Prostate gland (tissue), 2 donors: ENCODE results near the gene RSPH3. TPM values are rescaled to one million over a fixed set of nuclear protein-coding genes. Genes with fewer than 3 reads are reported as not detected.

Experiments
- DNase-seq: peaks from one replicate; pipeline ENCODE4 v3.0.0-alpha.2; 2019; ENCODE audit warnings: low spot score
- H3K27ac ChIP-seq, 2 donors: fragments of 200-600 bp; sonication (generic); 2 replicates each; pipeline ENCODE4 v1.5.1; 2017 to 2019
- H3K27me3 ChIP-seq: fragments of 200-600 bp; sonication (generic); replicated peaks from 2 replicates; pipeline ENCODE4 v1.5.1; 2019; ENCODE audit not compliant: insufficient read depth
- H3K36me3 ChIP-seq, 2 donors: fragments of 200-600 bp; sonication (generic); 1 replicate in 1 of 2; 2 replicates in 1 of 2; pipeline versions ENCODE4 v1.5.1 to v1.8.1; 2017 to 2019
- H3K4me1 ChIP-seq: fragments of 200-600 bp; sonication (generic); replicated peaks from 2 replicates; pipeline ENCODE4 v1.5.1; 2019
- H3K4me3 ChIP-seq, 2 donors: fragments of 200-600 bp; sonication (generic); 2 replicates each; pipeline ENCODE4 v1.5.1; 2017 to 2019
- H3K9me3 ChIP-seq: fragments of 200-600 bp; sonication (generic); 2 replicates; pipeline ENCODE4 v1.5.1; 2017
- POLR2A ChIP-seq: fragments of 450-650 bp; IDR thresholded peaks from one replicate; pipeline ENCODE4 v1.6.1; 2016; ENCODE audit warnings: antibody characterized with exemption, mild to moderate bottlenecking
- POLR2AphosphoS5 ChIP-seq: sonication (generic); formaldehyde crosslinking; IDR thresholded peaks from one replicate; pipeline ENCODE4 v1.6.1; 2017; ENCODE audit warnings: antibody characterized with exemption
- WGBS: methylation state at CpG from one replicate; pipeline ENCODE4 v1.1.5; 2018; 5-methylcytosine and 5-hydroxymethylcytosine counted together
- intact Hi-C: fragments of 100-400 bp; cut with DNase I; formaldehyde crosslinking; loops from one replicate; pipeline ENCODE4 v1.14.2; 2022
- total RNA-seq, 2 donors: library from RNA; depleted of rRNA; stranded (reverse); fragments of >200 nt; gene quantifications; one replicate each; pipeline ENCODE4 v1.1.0, GENCODE V29; 2016
- TF ChIP-seq, protein P1 (sequence below), 4 experiments: fragments of 200-600 bp in 2 of 4; fragments of 450-650 bp in 2 of 4; sonication (generic) in 2 of 4; IDR thresholded peaks; 1 replicate in 3 of 4; 2 replicates in 1 of 4; pipeline ENCODE4 v1.5.1; 2016 to 2019; ENCODE audit warnings: antibody characterized with exemption in 4 of 4, mild to moderate bottlenecking in 2 of 4, moderate library complexity in 2 of 4

Gene RSPH3
- total RNA-seq, 2 donors from 2014 or later: 18.7 to 19.4 TPM

GRCh38 chr6:158934157-158934556 lies 65.8 kb downstream of the RSPH3 start:
- TF ChIP-seq, protein P1, sequence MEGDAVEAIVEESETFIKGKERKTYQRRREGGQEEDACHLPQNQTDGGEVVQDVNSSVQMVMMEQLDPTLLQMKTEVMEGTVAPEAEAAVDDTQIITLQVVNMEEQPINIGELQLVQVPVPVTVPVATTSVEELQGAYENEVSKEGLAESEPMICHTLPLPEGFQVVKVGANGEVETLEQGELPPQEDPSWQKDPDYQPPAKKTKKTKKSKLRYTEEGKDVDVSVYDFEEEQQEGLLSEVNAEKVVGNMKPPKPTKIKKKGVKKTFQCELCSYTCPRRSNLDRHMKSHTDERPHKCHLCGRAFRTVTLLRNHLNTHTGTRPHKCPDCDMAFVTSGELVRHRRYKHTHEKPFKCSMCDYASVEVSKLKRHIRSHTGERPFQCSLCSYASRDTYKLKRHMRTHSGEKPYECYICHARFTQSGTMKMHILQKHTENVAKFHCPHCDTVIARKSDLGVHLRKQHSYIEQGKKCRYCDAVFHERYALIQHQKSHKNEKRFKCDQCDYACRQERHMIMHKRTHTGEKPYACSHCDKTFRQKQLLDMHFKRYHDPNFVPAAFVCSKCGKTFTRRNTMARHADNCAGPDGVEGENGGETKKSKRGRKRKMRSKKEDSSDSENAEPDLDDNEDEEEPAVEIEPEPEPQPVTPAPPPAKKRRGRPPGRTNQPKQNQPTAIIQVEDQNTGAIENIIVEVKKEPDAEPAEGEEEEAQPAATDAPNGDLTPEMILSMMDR (IDR thresholded peaks at IDR 0.05): no peak
- TF ChIP-seq POLR2AphosphoS5 (no peak), POLR2A (no peak)
- Histone ChIP-seq H3K27ac (no peak overlapping the region), H3K4me1 (no peaks in the 10 kb centered on the region), H3K9me3 (no peaks in the 10 kb centered on the region), H3K36me3 (no peaks in the 10 kb centered on the region), H3K4me3 (no peak overlapping the region), H3K27me3 (no peaks in the 10 kb centered on the region)
- 91% methylated on average over 5 of the region's 5 CpGs for WGBS
- DNase-seq: no peak
- intact Hi-C loops: no loop called here

- H3K9me3 ChIP-seq: no peaks in the 10 kb centered on the region
- intact Hi-C loops: no loop called here
- H3K36me3 ChIP-seq: no peaks in the 10 kb centered on the region
- H3K27me3 ChIP-seq: no peaks in the 10 kb centered on the region
- H3K27ac ChIP-seq: no peak overlapping the region
- 78% methylated on average over 4 of the region's 4 CpGs for WGBS
- DNase-seq: no peak
- no peak overlapping the region for H3K4me3 ChIP-seq
- no peak for TF ChIP-seq POLR2A
- TF ChIP-seq, protein P1 (IDR thresholded peaks at IDR 0.05): no peak
- TF ChIP-seq POLR2AphosphoS5: no peak
- H3K4me1 ChIP-seq: no peaks in the 10 kb centered on the region
Observed at GRCh38 chr6:158933079-158933595, 66.9 kb downstream of the RSPH3 start.

GRCh38 chr6:158928068-158928467 lies 71.9 kb downstream of the RSPH3 start:
- TF ChIP-seq POLR2A (no peak), POLR2AphosphoS5 (no peak)
- TF ChIP-seq, protein P1 (IDR thresholded peaks at IDR 0.05): no peak
- Histone ChIP-seq H3K27me3 (no peaks in the 10 kb centered on the region), H3K4me1 (no peaks in the 10 kb centered on the region), H3K9me3 (no peaks in the 10 kb centered on the region), H3K36me3 (no peaks in the 10 kb centered on the region), H3K4me3 (no peak overlapping the region), H3K27ac (no peak overlapping the region)
- intact Hi-C loops: no loop called here
- no peak for DNase-seq
- WGBS: 97% methylated on average over 2 of the region's 2 CpGs

DNA sequence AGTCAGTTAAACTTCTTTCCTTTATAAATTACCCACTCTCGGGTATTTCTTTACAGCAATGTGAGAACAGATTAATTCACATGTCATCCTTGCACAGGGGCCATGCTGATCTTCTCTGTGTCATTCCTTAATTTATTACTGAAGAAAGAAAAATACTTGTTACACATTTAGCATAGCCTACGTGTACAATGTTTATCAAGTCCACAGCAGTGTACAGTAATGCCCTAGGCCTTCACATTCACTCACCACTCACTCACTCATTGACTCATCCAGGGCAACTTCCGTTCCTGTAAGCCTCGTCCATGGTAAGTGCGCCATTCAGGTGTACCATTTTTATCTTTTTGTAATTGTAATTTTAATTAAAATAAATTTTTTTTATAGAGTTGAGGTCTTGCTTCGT lies 73.6 kb downstream of the RSPH3 start:
- DNase-seq: no peak
- WGBS: 87% methylated on average over 6 of the region's 6 CpGs
- H3K9me3 ChIP-seq: no peaks in the 10 kb centered on the region
- H3K36me3 ChIP-seq: no peaks in the 10 kb centered on the region
- no peak for TF ChIP-seq POLR2A
- H3K27me3 ChIP-seq: no peaks in the 10 kb centered on the region
- no peak overlapping the region for H3K27ac ChIP-seq
- H3K4me1 ChIP-seq: no peaks in the 10 kb centered on the region
- H3K4me3 ChIP-seq: no peak overlapping the region
- intact Hi-C loops: no loop called here

DNA sequence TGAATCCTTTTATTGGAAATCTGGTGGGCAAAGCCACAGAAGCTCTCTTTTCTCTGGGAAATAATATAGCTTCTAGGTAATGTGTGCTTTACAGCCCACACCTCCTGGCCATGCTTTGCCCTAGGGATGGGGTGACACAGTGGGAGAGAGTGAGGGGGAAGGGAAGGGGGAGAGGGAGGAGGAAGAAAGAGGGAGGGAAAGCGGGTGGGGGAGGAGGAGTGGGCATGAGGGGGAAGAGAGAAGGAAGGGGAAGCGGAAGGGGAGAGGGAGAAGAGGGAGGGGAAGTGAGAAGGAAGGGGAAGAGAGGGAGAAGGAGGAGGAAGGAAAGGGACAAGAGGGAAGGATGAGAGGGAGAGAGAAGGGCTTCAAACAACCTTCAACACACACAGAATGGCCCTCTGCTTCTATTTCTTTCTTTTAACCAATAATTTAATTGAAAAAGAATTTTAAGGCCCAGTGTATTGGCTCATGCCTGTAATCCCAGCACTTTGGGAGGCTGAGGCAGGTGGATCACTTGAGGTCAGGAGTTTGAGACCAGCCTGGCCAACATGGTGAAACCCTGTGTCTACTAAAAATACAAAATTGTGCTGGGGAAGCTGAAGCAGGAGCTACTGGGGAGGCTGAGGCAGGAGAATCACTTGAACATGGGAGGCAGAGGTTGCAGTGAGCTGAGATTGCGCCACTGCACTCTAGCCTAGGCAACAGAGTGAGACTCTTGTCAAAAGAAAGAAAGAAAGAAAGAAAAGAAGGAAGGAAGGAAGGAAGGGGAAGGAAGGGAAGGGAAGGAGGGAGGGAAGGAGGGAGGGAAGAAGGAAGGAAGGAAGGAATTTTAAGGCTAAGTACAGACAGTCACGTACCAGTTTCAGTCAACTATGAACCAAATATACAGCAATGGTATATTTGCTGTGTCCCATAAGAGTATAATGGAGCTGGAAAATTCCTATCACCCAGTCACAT lies 75.2 kb downstream of the RSPH3 start:
- DNase-seq: no peak
- intact Hi-C loops: no loop called here
- Histone ChIP-seq H3K36me3 (no peaks in the 10 kb centered on the region), H3K4me1 (no peaks in the 10 kb centered on the region), H3K27me3 (no peaks in the 10 kb centered on the region), H3K4me3 (no peak overlapping the region), H3K27ac (no peak overlapping the region), H3K9me3 (no peaks in the 10 kb centered on the region)
- TF ChIP-seq POLR2AphosphoS5 (no peak), POLR2A (no peak)
- TF ChIP-seq, protein P1 (IDR thresholded peaks at IDR 0.05): no peak
- 67% methylated on average over 4 of the region's 4 CpGs for WGBS
